Muscle of arm (tissue), 12 donors: ENCODE results near the gene REPS1. TPM values are rescaled to one million over a fixed set of nuclear protein-coding genes. Genes with fewer than 3 reads are reported as not detected.
"Not testable (repeated sequence)": the region's sequence is repeated elsewhere in the genome, so short reads cannot be mapped to it uniquely, and the experiment has no call there.

ENCODE experiments used
- DNase-seq: peaks from one replicate; pipeline ENCODE4 v3.0.0-alpha.2; 2013
- polyA plus RNA-seq, 12 donors: library from polyadenylated mRNA; unstranded; fragments of 120-200 nt; gene quantifications; one replicate each; pipeline ENCODE4 v1.2.1, GENCODE V29; 2013; ENCODE audit not compliant: insufficient read length in 12 of 12

The REPS1 gene
- polyA plus RNA-seq, 12 donors, result 36.2 to 75.4 (median 52.8) TPM; not detected in 1

GRCh38 chr6:138943089-138943625 lies 44.9 kb downstream of the REPS1 start:
- DNase-seq, result no peak

GRCh38 chr6:138936873-138937272 lies 51.2 kb downstream of the REPS1 start:
- not testable (repeated sequence) for DNase-seq

GRCh38 chr6:138931660-138932059 lies 56.4 kb downstream of the REPS1 start:
- DNase-seq, result no peak

- DNase-seq, result no peak
Measured at GRCh38 chr6:138926579-138926978, 61.5 kb downstream of the REPS1 start.

GRCh38 chr6:138925806-138926205 lies 62.2 kb downstream of the REPS1 start:
- no peak for DNase-seq

GRCh38 chr6:138923561-138923960 lies 64.5 kb downstream of the REPS1 start:
- DNase-seq, result no peak

GRCh38 chr6:138920906-138921305 lies 67.1 kb downstream of the REPS1 start:
- no peak for DNase-seq

- no peak for DNase-seq
Measured at GRCh38 chr6:138914701-138915100, 73.4 kb downstream of the REPS1 start.

- no peak for DNase-seq
Measured at GRCh38 chr6:138912308-138912707, 75.7 kb downstream of the REPS1 start.

GRCh38 chr6:138909975-138910374 lies 78.1 kb downstream of the REPS1 start:
- no peak for DNase-seq

- no peak for DNase-seq
Measured at GRCh38 chr6:138909511-138909910, 78.5 kb downstream of the REPS1 start.

GRCh38 chr6:138907167-138907566 lies 80.9 kb downstream of the REPS1 start:
- DNase-seq, result no peak

GRCh38 chr6:138897031-138897430 lies 91.0 kb downstream of the REPS1 start:
- DNase-seq, result no peak

GRCh38 chr6:138896104-138896756 lies 91.8 kb downstream of the REPS1 start:
- no peak for DNase-seq

GRCh38 chr6:138891255-138891986 lies 96.6 kb downstream of the REPS1 start:
- no peak for DNase-seq

- no peak for DNase-seq
Measured at GRCh38 chr6:138885156-138885819, 102.8 kb downstream of the REPS1 start.

GRCh38 chr6:138882369-138883017 lies 105.6 kb downstream of the REPS1 start:
- DNase-seq, result no peak

- no peak for DNase-seq
Measured at GRCh38 chr6:138873191-138873590, 114.9 kb downstream of the REPS1 start.

- DNase-seq, result no peak
Measured at GRCh38 chr6:138869398-138869797, 118.7 kb downstream of the REPS1 start.

GRCh38 chr6:138868181-138868580 lies 119.9 kb downstream of the REPS1 start:
- DNase-seq, result no peak

- no peak for DNase-seq
Measured at GRCh38 chr6:138865480-138866109, 122.5 kb downstream of the REPS1 start.
